Measurements from ENCODE around the gene COL4A2. TPM values are rescaled to one million over a fixed set of nuclear protein-coding genes. Genes with fewer than 3 reads are reported as not detected.

COL4A2 gene
- total RNA-seq, 1 experiment from 2014 or later, result 74.5 TPM

DNA sequence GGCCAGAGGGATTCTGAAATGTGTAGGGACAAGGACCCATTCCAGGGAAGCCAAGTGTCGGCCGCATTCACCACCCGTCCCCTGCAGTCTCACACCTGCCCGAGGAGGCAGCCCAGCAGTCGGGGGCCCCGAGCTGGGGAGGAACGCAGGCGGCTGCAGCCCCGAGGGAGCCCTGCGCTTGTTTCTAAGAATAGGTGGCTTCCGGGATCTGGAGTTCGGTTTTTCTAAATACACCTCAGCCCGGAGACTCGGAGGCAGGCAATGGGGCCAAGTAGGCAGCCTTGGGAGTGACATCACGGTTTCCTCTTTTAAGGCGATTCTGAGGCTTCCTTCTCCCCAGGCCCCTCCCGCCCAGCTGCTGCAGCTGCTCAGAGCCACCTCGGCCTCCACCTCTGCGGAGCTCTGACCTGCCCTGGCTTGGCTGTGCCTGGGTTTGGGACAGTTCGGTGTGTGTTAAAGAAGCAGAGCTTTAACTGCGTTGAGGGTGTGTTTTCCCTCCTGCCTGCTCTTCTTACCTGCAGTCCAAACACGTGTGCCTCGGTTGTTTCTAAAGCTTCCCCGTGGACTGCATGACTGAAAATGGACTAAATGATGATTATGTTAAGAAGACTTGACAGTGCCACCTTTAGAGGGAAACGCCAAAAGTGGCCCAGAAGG is 80.5 kb downstream of the COL4A2 start:
- H3K4me1 ChIP-seq (ENCODE audit: insufficient read depth, low read length), result peaks cover 26% of the 10 kb centered on the region
- no TSS peak for BruUV-seq (replicated peaks)
- H2AFZ ChIP-seq (ENCODE audit: low read length), result no peak overlapping the region
- no peak for DNase-seq
- H3K4me3 ChIP-seq (ENCODE audit: low read length), result no peak overlapping the region
- no peak overlapping the region for H3K9ac ChIP-seq (ENCODE audit: low read length)
- H3K4me2 ChIP-seq (ENCODE audit: low read length), result no peak overlapping the region
- no peak for ATAC-seq
- peak overlapping the region; percentile 34; the same call in 1 of the 2 replicates for H3K27ac ChIP-seq (ENCODE audit: low read length)
- CTCF ChIA-PET, result no interaction called here
- peaks cover 5% of the 10 kb centered on the region; the same call in 1 of the 2 replicates for H3K36me3 ChIP-seq (ENCODE audit: low read depth, low read length)
- TF ChIP-seq EZH2 (IDR thresholded peaks at IDR 0.05; ENCODE audit: low read length, unreplicated experiment), result no peak
- TF ChIP-seq, protein P1, sequence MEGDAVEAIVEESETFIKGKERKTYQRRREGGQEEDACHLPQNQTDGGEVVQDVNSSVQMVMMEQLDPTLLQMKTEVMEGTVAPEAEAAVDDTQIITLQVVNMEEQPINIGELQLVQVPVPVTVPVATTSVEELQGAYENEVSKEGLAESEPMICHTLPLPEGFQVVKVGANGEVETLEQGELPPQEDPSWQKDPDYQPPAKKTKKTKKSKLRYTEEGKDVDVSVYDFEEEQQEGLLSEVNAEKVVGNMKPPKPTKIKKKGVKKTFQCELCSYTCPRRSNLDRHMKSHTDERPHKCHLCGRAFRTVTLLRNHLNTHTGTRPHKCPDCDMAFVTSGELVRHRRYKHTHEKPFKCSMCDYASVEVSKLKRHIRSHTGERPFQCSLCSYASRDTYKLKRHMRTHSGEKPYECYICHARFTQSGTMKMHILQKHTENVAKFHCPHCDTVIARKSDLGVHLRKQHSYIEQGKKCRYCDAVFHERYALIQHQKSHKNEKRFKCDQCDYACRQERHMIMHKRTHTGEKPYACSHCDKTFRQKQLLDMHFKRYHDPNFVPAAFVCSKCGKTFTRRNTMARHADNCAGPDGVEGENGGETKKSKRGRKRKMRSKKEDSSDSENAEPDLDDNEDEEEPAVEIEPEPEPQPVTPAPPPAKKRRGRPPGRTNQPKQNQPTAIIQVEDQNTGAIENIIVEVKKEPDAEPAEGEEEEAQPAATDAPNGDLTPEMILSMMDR (conservative IDR thresholded peaks at IDR 0.05; ENCODE audit: low read depth, low read length), result no peak
- TF ChIP-seq EZH2phosphoT487 (IDR thresholded peaks at IDR 0.05; ENCODE audit: borderline replicate concordance, low read length), result no peak
- H3K9me2 ChIP-seq (replicated peaks; ENCODE audit: low read length), result no peaks in the 10 kb centered on the region
- H4K20me1 ChIP-seq (ENCODE audit: low read length), result no peaks in the 10 kb centered on the region
- POLR2A ChIA-PET (ENCODE audit: unreplicated experiment), result no interaction called here
- H3K9me3 ChIP-seq (ENCODE audit: low read length), result no peaks in the 10 kb centered on the region
- intact Hi-C loops (cut with micrococcal nuclease), result no loop called here
- no peaks in the 10 kb centered on the region for H3K27me3 ChIP-seq (ENCODE audit: low read length)
- H3K79me2 ChIP-seq (ENCODE audit: low read length), result peaks cover 22% of the 10 kb centered on the region
- H3F3A ChIP-seq (ENCODE audit: low read length, unreplicated experiment), result no peaks in the 10 kb centered on the region

DNA sequence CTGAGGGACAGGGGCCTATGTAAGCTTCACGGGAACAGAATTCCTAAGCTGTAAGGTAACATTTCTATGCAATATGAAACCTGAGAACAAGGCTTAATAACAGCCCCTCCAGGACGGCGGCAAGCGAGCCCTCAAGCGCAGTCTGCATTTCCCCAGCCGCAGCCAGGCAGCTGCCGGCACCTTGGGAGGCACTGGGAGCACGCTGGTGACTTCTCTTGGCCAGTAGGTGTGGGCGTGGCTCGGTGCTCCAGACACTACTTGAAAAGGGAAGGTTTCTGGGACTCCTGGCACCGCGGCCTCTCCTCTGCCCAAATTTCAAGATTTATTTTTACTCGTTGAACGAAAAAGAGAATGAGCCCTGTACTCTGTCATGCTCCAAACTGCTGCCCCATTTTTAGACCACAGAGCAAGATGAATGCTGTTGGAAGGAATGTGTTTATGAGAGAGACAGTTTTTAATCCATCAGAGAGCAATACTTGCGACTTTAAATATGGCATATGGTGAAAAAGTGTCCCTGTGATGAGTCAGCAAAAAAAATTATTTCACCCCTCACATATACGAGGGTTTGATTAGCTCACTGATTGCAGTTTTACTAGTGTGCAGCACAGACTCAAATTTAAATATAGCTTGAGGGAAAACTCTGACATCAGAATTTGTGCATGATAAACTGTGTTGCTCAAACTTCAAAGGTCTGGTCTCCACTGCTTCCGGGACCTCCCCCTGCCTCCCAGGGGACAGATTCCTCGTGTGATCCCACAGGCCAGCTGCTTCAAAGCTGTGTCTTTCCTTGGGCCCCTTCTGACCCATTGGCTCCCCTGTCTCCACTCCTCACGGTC is 81.2 kb downstream of the COL4A2 start:
- peaks cover 18% of the 10 kb centered on the region for H3K79me2 ChIP-seq (ENCODE audit: low read length)
- ChIA-PET CTCF (no interaction called here), POLR2A (ENCODE audit: unreplicated experiment) (no interaction called here)
- no peak for ATAC-seq
- H3K27ac ChIP-seq (ENCODE audit: low read length), result peak overlapping the region; percentile 97
- DNase-seq, result no peak
- no peaks in the 10 kb centered on the region for H3K9me2 ChIP-seq (replicated peaks; ENCODE audit: low read length)
- H3F3A ChIP-seq (ENCODE audit: low read length, unreplicated experiment), result no peaks in the 10 kb centered on the region
- no peak overlapping the region for H3K4me2 ChIP-seq (ENCODE audit: low read length)
- H3K9ac ChIP-seq (ENCODE audit: low read length), result peak overlapping the region; percentile 19; the same call in 1 of the 2 replicates
- no peak overlapping the region for H2AFZ ChIP-seq (ENCODE audit: low read length)
- no peaks in the 10 kb centered on the region for H4K20me1 ChIP-seq (ENCODE audit: low read length)
- intact Hi-C loops (cut with micrococcal nuclease), result no loop called here
- no peaks in the 10 kb centered on the region for H3K9me3 ChIP-seq (ENCODE audit: low read length)
- H3K4me1 ChIP-seq (ENCODE audit: insufficient read depth, low read length), result peaks cover 18% of the 10 kb centered on the region
- H3K36me3 ChIP-seq (ENCODE audit: low read depth, low read length), result peaks cover 5% of the 10 kb centered on the region; the same call in 1 of the 2 replicates
- H3K4me3 ChIP-seq (ENCODE audit: low read length), result no peak overlapping the region
- BruUV-seq (replicated peaks), result no TSS peak
- TF ChIP-seq, protein P1 (conservative IDR thresholded peaks at IDR 0.05; ENCODE audit: low read depth, low read length), result no peak
- TF ChIP-seq EZH2 (IDR thresholded peaks at IDR 0.05; ENCODE audit: low read length, unreplicated experiment), result no peak
- TF ChIP-seq EZH2phosphoT487 (IDR thresholded peaks at IDR 0.05; ENCODE audit: borderline replicate concordance, low read length), result no peak
- no peaks in the 10 kb centered on the region for H3K27me3 ChIP-seq (ENCODE audit: low read length)
